ENCODE data around the gene OCA2.

DNA sequence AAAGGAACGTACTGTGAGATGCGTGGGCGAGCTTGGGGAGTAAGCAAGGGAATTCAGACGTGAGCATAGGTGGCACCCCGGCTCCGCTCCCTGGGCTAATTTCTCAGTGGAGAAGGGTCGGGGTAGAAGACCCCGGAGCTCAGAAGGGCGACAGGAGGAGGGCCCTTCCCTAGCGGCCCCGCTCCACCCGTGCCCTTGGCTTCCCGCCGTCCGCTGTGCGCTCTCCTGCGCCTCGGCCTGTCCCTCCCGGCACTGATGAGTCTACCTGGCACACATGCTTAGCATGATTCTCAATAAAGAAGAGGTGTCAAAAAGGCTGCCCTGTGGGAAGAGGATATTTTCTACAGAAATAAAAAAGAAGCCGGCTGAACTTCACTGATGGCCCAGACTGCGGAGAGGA, 292.7 kb downstream of the OCA2 start:
- TF ChIP-seq POLR2A (IDR thresholded peaks at IDR 0.05; ENCODE audit: extremely low read depth, insufficient read length) = no peak
- TF ChIP-seq, protein P1, sequence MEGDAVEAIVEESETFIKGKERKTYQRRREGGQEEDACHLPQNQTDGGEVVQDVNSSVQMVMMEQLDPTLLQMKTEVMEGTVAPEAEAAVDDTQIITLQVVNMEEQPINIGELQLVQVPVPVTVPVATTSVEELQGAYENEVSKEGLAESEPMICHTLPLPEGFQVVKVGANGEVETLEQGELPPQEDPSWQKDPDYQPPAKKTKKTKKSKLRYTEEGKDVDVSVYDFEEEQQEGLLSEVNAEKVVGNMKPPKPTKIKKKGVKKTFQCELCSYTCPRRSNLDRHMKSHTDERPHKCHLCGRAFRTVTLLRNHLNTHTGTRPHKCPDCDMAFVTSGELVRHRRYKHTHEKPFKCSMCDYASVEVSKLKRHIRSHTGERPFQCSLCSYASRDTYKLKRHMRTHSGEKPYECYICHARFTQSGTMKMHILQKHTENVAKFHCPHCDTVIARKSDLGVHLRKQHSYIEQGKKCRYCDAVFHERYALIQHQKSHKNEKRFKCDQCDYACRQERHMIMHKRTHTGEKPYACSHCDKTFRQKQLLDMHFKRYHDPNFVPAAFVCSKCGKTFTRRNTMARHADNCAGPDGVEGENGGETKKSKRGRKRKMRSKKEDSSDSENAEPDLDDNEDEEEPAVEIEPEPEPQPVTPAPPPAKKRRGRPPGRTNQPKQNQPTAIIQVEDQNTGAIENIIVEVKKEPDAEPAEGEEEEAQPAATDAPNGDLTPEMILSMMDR (IDR thresholded peaks at IDR 0.05; ENCODE audit: low read depth, low read length) = no peak
- TF ChIP-seq, protein P2, sequence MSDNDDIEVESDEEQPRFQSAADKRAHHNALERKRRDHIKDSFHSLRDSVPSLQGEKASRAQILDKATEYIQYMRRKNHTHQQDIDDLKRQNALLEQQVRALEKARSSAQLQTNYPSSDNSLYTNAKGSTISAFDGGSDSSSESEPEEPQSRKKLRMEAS (IDR thresholded peaks at IDR 0.05; ENCODE audit: low read depth, low read length) = no peak

Data from NB4 (cell line).